NCI-H82 (cell line): ENCODE measurements around the gene ACTC1.

Experiments used
- DNase-seq: peaks from one replicate; lab custom pipeline; 2025; lab: John Stamatoyannopoulos, UW

ACTC1 gene

DNA sequence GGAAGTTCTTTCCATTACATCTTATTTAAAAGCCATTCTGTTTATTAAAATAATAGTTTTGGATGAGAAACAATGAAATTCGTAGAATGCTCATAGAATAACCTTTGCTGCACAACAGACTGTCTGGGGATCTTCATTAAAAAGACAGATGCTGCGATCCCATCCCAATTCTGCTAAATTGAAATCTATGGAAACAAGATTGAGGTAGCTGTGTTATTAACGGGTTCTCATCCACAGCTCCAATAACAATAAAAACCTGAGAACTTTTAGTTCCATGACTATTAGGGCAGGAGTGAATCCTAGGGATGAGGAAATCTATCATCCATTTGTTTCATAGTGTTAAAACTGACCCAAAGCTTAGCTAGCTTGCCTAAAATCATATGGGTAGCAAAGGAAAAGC, 38.1 kb downstream of the ACTC1 start:
- peak; percentile 10 for DNase-seq

- peak; percentile 54 for DNase-seq
Measured at GRCh38 chr15:34755419-34755773, 40.0 kb downstream of the ACTC1 start.

DNA sequence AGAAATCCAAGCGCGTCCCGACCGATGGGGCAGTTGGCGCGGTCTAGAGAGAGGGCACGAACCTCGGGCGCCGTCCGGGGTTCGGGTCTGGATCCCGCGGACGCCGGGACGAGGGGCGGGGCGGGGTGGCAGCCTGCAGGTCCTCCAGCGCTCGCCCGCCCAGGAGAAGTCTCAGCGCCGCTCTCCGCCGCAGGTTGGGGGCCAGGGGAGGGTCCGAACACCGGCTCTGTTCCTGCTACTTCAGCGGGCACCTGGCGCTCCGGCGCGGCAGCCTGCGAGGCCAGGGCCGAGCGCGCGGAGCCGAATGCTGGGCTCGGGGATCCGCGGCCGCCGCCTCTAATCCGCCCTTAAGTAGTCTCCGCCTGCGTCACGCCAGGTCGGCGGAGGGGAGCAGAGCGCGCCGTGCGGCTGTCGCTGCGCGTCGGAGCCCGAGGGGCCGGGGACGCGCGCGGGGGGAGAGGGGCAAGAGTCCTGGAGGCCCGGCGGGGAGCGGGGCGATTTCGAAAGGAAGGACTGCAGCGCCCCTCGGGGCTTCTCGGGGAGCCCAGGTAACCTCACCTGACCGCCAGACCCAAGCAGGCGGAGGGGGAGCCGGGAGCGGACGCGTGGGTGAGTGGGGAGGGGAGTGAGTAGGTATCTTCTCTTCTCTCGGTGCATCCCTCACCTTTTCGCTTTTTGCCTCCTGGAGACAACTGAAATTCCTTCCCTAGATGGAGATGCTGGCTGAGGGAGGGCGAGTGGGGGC, 40.5 kb downstream of the ACTC1 start, which contains the start of gene GJD2:
TSS of gene GJD2 (minus strand) at position 325 of the 745 bp plus-strand sequence. CDS start 510 bp downstream, outside the sequence.
- DNase-seq, result peak; percentile 89

DNA sequence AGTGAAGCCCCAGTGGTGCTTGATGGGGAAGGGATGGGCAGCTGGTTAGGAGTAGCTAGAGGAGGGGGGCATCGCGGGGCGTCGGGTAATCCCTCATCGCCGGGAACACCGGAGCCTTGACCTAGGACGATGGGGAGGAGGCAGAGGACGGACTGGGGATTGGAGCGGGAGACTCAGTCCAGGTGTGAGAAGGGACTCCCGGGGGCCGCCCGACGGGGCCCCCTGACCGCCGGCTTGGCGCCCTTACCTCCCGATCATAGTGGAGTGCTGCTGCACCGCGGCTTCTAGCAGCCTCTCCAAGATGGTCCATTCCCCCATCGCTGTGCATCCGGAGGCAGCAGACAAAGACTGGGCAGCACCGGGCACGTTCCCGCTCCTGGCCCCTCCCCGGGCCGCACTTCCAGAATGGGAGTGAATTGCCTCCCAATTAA, 41.2 kb downstream of the ACTC1 start:
- DNase-seq, result peak; percentile 72

DNA sequence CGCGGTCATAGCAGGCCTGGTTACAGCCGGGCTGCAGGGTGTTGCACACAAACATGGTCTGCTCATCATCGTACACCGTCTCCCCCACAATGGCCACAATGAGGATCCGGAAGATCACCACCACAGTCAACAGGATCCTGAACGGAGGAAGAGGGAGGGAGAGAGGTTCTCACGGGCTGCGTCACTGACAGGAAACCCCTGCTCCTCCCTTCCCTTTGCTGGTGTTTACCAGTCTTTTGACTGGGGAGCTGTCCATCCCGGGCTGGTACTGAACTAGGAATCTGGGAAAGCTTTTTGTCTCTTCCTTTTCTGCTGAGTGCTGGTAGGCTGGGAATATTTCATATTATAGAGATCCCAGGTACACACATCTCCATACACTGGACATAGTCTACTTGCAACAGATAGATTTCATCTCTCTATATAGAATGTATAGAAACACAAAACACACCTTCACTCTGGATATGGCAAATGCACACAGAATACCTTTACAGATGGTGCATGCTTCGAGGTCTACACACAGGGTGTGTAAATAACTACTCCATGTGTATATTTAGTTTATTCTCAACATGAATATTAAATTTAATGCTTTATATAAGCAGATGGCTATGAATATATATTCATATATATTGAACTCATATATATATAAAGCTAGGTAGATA, 42.0 kb downstream of the ACTC1 start:
- DNase-seq, result peak; percentile 10

DNA sequence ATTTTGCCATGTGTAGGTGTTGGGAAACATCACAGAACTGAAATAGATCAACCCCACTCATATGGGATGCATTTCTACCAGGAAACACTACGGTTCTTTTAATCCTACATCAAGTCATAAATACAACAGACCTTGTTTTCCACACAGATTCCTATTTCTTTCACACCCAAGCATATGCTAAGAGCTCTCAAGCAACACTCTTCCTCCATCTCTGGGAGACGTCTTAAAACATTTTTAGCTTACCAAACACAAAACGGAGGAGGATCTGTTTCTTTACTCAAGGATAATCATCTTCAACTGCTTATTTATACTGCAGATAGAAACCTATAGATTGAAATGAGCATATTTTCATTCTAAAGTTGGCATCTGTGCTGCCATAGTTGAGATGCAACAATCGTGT, 45.7 kb downstream of the ACTC1 start:
- DNase-seq, result no peak
